Measurements from ENCODE around the gene IVNS1ABP.
"Not testable (repeated sequence)": the region's sequence is repeated elsewhere in the genome, so short reads cannot be mapped to it uniquely, and the experiment has no call there.

Gene IVNS1ABP

DNA sequence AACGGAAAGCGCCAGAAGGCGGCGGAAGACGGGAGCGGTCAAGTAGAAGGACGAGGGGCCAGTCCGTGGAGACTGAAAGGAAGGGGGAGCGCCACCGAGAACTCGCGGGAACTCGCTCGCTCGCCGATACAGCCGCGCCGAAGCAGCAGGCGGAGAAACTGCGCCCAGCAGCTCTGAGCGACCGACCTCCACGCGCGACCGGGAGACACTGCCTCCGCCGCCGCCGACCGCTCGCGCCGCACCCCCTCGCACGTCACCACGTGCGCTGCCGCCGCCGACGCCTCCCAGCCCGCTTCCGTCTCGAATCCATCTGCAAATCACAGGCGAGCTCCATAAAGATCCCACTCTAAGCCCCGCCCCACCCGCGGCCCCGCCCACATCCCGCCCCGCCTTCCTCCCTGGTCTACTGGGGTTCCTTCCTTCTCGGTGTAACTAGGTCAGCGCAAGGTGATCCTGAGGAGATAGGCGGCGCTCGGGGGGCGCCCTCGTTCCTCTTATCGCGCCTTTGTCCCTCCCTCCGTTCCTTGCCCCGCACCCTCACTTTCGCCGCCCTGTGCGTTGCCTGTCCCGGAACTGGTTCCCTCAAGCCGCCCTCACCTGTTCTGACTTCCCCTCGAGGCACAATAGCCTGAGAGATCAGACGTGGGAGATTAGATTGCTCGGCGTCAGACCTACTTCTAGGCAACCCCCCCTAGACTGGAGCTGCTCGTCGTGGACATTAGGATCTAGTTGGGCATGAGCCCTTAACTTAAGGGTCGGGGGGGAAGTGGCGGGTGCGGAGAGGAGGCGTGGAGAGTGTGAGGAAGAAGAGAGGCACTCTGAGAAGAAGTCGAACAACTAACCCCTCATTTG is at the start of gene IVNS1ABP:
Gene IVNS1ABP (minus strand): TSS at position 210 of the 852 bp plus-strand sequence. CDS start 7,750 bp downstream, outside the sequence.
- no peak for FAIRE-seq
- DNase-seq (ENCODE audit: insufficient read length, low spot score), result peak; percentile 79

DNA sequence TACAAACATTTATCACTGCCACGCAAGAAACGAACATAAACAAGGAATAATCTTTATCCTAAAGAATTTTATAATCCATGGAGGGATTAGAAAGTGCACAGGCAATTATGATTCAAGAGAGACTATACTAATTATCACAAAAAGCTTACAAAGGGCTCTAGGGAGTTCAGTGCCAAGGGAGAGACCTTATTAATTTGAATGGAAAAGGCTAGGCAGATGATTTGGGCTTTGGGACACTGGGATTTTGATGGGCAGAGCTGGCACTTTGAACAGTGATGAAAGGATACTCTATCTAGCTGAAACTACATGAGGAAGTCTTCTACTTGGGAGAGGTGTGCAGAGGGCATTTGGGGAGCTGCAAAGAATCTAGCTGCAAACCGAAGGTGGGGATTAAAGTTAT is 48.9 kb upstream of the IVNS1ABP start:
- DNase-seq (ENCODE audit: insufficient read length, low spot score), result no peak
- no peak for FAIRE-seq

DNA sequence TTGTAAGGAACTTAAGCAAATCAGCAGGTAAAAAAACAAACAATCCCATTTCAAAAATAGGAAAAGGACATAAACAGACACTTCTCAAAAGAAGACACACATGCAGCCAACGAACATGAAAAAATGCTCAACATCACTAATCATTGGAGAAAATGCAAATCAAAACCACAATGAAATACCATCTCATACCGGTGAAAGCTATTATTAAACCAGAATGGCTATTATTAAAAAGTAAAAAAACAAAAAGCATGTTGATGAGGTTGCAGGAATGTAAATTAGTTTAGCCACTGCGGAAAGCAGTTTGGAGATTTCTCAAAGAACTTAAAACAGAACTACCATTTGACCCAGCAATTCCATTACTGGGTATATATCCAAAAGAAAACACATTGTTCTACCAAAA is 47.5 kb upstream of the IVNS1ABP start:
- DNase-seq (ENCODE audit: insufficient read length, low spot score), result not testable (repeated sequence)
- peak; percentile 63 for FAIRE-seq

DNA sequence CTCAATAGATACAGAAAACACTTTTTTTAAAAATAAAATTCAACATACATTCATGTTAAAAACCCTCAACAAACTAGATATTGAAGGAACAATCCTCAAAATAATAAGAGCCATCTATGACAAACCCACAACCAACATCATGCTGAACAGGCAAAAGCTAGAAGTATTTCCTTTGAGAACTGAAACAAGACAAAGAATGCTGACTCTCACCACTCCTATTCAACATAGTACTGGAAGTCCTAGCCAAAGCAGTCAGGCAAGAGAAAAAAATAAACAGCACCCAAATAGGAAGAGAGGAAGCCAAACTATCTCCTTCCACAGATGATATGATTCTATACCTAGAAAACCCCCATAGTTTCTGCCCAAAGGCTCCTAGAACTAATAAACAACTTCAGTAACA is 46.2 kb upstream of the IVNS1ABP start:
- no peak for DNase-seq (ENCODE audit: insufficient read length, low spot score)
- FAIRE-seq, result peak; percentile 40

DNA sequence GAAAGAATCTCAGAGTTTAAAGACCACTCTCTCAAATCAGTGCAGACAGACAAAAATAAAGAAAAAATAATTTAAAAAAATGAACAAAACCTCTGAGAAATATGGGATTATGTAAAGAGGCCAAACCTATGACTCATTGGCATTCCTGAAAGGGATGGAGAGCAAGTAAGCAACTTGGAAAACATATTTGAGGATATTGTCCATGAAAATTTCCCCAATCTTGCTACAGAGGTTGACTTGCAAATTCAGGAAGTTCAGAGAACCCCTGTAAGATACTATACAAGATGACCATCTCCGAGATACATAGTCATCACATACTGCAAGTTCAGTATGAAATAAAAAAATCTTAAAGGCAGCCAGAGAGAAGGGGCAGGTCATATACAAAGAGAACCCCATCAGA is 43.7 kb upstream of the IVNS1ABP start:
- DNase-seq (ENCODE audit: insufficient read length, low spot score) (no peak), FAIRE-seq (no peak)

DNA sequence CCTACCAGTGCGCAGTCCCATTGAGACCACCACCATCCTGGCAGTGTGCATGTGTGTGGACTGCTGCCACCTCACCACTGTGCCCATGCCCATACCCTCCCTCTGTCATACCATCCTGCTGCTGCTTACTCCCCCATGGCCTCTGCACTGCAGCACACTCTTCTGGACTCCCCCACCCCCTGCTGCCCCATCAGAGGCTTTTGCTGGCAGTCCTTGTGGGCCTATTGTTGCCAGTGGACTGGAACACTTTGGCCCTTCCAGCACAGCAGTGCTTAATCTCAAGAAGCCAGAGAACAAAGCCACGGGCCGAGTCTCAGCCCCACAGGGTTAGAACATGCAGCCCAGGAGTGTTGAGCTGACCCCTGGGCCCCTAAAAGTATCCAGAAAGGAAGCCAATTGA is 41.9 kb upstream of the IVNS1ABP start:
- no peak for FAIRE-seq
- DNase-seq (ENCODE audit: insufficient read length, low spot score), result no peak

DNA sequence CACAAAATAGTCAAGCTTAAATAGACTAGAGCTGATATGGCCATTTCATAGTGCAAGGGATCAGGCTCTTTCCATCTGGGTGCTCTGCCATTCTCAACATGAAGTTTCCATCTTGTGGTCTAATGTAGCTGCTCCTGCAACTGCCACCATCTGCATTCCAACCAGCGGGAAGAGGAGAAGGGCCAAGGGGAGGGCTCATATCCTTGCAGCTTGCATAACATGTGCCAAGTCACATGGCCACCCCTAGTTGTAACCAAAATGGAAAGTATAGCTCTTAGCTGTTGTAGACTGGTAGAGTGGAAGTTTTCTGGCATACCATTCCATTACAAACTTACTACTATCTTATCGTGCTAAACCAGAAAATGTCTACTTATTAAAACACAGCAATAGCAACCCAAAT is 38.9 kb upstream of the IVNS1ABP start:
- no peak for DNase-seq (ENCODE audit: insufficient read length, low spot score)
- no peak for FAIRE-seq

DNA sequence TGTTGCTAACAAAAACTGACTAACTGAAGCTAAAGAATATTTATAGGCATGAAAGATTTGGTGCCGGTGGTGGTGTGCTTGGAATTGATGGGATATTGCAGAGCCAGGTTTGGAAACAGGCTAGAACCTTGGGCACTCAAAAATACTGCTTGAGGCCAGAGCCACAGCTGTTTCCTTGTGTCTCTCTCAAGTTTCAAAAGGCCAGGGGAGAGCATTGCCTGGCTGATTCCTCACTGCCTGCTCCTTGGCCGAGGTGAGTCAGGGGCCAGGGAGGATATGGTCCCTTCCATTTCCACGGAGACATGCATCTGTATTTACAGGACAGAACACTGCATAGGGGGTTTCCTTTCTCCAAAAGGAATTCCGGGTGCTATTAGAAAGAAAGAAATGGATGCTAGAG is 36.1 kb upstream of the IVNS1ABP start:
- no peak for DNase-seq (ENCODE audit: insufficient read length, low spot score)
- no peak for FAIRE-seq

DNA sequence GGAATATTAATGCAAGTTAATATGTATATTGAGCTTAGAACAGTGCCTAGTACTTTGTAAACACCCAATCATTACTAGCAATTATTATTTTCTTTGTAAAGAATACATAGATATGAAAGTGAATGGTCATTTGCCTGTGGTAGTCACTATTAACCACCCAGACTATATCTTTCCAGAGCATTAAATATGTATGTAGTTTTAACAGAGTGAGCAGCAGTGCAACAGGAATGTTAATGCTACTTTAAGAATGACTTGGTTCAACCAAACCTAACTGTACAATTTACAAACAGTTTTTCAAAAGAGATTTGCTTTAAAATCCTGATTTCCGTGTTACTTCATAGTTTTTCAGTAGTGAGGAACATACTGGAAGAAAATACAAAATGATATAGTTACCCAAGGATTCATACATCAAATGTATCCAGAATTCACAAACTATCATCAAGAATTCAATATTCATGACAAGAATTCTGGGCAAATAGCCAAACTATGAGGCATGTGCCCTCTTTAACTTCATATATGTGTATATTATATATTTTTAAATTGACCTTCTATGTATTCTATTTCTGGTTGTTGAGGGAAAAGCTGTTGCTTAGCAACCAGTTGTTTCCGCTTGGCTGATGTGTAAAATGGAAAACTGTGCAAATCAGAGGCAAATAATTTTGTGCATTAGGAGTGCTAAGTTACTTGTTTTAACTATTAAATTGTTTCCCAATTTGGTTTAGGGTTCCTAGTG is 34.9 kb upstream of the IVNS1ABP start:
- DNase-seq (ENCODE audit: insufficient read length, low spot score) (no peak), FAIRE-seq (no peak)

DNA sequence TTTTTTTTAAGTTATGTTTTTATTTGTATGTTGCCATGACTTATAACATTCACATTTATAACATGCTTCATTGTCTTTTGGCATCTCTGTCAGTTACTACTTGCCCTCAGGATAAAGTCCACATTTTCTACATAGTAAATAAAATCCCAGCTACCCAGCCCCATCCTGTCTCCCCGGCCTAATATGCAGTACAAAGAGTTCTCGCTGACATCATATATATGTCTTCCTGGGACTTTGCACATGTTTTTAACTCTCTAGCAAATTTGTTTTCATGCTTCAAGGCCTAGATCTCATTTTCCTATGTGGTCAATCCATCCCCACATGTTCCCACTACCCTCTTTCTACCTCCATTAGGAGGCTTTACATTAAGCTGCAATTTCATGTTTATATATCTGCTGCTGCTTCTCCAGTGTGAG is 33.0 kb upstream of the IVNS1ABP start:
- DNase-seq (ENCODE audit: insufficient read length, low spot score), result no peak
- FAIRE-seq, result no peak

DNA sequence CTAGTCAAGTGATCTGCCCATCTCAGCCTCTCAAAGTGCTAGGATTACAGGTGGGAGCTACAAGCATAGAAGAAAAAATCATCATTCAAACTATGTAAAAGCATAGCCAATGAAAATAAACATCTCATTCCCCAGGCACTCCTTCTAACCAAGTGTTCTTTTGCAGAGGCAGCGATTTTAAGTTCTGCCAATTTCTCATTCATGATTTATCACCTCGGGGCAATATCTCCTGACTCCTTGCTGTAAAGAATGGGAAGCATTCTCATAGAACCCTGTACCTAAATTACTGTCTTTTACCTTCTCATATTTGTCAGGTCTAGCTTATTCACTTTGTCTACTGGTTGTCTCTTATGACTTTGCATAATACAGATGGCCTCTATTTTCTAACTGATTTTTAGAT is 32.5 kb upstream of the IVNS1ABP start:
- no peak for FAIRE-seq
- no peak for DNase-seq (ENCODE audit: insufficient read length, low spot score)

DNA sequence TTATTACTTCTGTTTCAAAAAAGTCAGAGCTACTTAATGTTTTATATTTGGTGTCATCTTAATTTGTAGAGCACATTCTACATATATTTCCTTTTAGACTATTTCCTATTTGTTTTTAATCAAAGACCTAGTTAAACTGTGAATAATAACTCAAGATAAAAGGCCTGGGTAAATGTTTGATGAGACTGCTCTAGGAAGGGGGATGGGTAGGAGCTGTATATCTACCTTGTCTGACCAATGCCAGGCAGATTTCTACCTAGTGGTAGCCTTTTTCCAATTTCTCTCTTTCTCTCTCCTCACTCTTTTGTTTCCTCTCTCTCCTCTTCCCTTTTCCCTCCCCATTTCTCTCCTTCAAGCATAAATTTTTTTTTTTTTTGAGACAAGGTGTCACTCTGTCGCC is 31.9 kb upstream of the IVNS1ABP start:
- no peak for DNase-seq (ENCODE audit: insufficient read length, low spot score)
- FAIRE-seq, result no peak

DNA sequence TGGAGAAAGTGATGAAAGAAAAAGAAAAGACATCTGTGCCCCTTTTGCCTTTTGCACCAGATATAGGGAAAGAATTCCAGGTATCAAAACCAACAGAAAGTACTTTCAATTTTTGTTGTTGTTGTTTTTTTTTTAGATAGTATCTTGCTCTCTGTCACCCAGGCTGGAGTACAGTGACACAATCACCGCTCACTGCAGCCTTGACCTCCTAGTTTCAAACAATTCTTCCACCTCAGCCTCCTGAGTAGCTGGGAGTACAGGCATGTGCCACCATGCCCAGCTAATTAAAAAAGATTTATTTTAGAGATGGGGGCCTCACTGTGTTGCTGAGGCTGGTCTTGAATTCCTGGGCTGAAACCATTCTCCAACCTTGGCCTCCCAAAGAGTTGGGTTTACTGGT is 31.3 kb upstream of the IVNS1ABP start:
- FAIRE-seq, result no peak
- DNase-seq (ENCODE audit: insufficient read length, low spot score), result no peak

DNA sequence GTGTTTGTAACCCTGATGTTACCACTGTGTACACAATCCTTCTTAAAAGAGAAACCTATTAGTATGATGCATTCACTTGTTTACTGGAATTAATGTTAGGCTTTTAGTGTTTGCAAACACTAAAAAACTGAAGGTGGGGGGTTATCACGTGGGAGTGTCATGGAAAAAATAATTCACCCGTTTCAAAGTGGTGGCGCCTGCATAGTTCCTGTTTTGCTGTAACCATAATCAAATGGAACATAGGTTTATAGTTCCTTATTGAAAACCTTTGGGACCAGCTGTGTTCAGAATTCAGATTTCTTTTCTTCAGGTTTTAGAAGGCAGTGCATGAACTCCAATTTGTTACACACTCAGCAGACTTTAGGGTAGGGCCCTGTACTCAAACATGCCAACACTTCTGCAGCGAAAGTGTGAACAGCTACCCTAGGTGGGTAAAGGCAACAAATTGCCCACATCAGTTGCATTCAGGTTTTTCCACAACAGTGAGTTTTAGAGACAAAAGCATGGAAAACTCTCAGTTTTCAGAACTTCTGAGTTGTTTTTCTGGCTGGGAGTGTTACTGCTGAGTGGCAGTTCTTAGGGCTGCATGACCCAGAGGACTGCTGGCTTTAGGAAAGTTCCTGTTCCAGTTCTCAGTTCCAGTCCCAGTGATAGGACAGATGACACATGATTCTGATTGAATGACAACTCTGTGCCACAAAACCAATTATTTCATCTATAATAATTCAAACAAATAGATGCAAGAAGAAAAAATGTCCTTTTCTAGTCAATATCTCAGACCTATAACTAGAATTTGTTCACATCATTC is 29.1 kb upstream of the IVNS1ABP start:
- DNase-seq (ENCODE audit: insufficient read length, low spot score), result no peak
- FAIRE-seq, result no peak

DNA sequence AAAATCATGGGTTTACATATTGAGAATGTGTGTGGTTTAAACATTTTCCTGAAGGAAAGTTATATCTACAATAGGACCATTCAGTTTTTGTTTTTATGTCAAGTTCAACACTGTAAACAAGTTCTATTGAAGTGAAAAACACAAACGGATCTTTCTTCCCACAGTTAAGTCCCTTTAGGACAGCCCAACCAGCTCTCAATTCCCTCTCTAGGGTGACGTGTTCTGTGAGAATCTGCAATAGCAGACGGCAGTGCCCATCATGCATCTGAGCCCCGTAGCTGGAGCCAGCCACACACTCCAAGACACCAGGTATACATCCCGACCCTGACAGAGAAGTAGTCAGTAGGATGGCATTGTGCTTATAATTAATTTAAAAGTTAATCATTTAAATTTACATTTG is 26.3 kb upstream of the IVNS1ABP start:
- FAIRE-seq (no peak), DNase-seq (ENCODE audit: insufficient read length, low spot score) (no peak)

DNA sequence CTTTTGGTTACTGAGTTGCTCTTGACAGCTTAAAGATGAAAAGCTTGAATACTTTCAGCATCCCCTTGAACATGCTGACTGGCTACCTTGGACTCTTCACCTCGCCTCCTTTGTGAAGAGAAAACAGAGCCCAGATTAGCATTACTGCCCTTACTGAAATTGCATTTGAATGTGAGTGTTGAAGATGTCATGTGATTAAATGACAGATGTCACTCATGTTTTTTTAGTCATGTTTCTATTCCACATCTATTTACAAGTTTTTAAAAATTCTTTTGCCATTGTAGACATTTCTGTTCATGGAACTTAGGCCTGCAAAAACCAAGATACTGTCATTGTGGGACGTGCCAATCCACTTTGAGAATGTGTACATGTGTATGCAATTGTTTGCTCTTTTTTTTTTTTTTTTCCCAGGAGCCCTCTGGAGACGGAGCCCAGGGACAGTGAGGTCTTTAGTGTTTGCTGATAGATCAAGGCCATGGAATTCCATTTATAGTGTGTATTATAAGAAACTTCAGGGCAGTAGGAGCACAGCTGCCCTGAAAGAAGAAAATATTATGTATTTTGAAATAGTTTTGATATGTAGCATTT is 25.7 kb upstream of the IVNS1ABP start:
- FAIRE-seq (no peak), DNase-seq (ENCODE audit: insufficient read length, low spot score) (no peak)

DNA sequence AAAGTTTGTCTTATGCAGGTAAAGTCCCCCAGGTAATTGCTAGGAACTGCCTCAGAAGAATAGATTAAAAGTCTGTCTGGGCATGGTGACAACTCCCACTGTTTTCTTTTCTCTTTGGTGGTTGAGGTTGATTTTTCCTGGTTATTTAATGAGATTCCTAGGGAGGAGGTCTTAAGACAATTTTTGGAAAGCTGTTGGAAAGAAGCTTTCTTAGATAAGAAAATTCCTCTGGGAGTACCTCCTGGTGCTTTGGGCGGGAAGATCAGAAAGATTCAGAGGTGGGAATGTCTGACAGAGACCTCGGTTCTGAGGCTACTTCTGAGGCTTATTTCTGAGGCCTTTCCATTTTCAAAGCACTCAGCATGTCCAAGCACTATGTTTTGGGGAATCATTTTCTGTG is 25.0 kb upstream of the IVNS1ABP start:
- DNase-seq (ENCODE audit: insufficient read length, low spot score), result no peak
- FAIRE-seq, result no peak

DNA sequence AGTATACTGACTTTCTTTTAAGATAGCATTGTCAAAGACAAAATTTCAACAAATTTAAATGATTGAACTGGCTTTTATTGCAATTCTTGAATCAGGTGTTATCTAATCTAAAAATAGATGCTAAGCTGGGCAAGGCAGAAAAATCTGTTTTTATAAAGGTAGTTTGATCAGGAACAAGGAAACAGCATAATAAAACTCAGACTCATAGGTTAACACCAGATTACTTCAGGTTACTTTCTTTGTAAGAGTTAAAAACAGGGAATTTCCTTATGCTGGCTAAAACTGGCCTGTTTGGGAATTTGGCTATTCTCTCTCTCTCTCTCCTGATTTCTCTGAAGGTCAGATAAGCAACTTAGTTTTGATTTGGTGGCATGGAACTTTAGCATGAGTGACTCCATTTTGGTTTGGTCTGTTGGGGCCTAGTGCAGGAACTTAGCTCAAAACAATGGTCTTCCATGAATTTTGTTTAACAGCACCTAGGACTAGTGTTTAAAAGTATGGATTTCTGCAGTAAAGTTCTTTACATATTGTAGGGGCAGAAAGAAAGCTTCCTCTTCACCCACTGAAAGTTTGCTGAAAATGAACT is 24.2 kb upstream of the IVNS1ABP start:
- no peak for DNase-seq (ENCODE audit: insufficient read length, low spot score)
- no peak for FAIRE-seq

DNA sequence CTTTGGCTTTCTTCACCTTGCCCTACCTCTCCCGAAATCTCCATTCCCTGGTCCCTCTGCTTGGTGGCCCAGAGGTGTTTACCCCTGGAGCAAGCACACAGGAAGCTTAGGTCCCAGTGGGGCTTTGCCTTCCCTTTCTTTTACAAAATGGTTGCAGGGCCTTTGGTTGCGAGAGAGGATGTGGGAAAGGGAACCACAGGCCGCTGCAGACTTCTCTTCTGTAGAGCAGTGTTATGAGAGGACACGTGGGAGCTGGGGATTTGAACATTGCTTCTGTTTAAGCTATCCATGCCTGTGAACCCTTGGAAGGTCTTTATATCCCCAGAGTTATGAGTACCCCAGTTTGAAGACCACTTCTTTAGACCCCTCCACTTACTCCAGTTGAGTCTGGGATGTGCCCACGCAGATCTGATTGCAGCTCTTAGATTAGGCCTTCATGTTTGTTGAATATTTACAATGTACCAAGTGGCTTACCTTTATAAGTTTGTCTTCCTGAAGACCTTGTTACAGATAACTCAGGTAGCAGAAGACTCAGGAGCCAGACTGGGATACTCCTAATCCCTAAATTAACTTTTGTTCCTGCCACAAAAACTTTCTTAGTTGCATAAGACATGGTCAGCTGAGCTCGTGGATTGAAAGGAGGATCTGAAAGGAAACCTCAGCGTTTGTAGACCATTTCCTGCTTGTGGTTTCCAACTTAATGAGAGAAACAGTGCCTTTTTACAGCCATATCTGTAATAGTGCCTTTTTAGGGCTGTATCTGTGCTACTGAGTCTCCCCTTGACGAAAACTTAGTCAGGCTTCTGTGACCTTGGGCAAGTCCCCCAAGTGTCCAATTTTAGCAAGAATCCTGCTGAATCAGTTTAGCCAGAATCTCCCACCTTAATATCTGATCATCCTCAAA is 21.9 kb upstream of the IVNS1ABP start:
- DNase-seq (ENCODE audit: insufficient read length, low spot score), result peak; percentile 28
- FAIRE-seq, result peak; percentile 98

DNA sequence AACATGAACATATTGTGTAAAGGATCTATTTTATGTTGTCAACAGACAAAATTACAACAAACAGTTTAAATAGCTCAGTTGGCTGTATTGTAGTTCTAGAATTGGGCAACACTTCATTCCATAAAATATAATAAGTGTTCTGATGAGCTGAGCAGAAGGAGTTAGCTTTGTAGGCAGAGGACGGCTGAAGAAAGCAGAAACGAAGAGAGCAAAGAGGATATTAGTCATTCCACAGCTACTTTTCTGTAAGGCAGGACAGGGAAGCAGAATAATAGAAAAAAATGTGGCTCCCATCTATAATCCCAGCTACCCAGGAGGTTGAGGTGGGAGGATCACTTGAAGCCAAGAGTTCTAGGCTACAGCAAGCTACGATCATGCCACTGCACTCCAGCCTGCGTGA is 20.2 kb upstream of the IVNS1ABP start:
- no peak for FAIRE-seq

More for the DNA sequence above, 20.2 kb upstream of the IVNS1ABP start:
- DNase-seq (ENCODE audit: insufficient read length, low spot score), result no peak

Measured in GM19239 (cell line).